ENCODE data around the gene CDYL2. TPM values are rescaled to one million over a fixed set of nuclear protein-coding genes. Genes with fewer than 3 reads are reported as not detected.

Gene CDYL2
- total and polyA plus RNA-seq, 2 experiments from 2014 or later: 7.4 to 12.2 TPM

GRCh38 chr16:80682421-80683070, 121.9 kb downstream of the CDYL2 start:
- peaks cover 7% of the 10 kb centered on the region for H3K4me1 ChIP-seq (ENCODE audit: insufficient read depth)
- peak overlapping the region; percentile 84 for H3K27ac ChIP-seq
- H3K9me3 ChIP-seq (ENCODE audit: low read depth): no peaks in the 10 kb centered on the region
- TF ChIP-seq EZH2phosphoT487 (IDR thresholded peaks at IDR 0.05; ENCODE audit: low read depth, severe bottlenecking, unreplicated experiment) (no peak), EZH2 (IDR thresholded peaks at IDR 0.05; ENCODE audit: borderline replicate concordance) (no peak)
- TF ChIP-seq, protein P1, sequence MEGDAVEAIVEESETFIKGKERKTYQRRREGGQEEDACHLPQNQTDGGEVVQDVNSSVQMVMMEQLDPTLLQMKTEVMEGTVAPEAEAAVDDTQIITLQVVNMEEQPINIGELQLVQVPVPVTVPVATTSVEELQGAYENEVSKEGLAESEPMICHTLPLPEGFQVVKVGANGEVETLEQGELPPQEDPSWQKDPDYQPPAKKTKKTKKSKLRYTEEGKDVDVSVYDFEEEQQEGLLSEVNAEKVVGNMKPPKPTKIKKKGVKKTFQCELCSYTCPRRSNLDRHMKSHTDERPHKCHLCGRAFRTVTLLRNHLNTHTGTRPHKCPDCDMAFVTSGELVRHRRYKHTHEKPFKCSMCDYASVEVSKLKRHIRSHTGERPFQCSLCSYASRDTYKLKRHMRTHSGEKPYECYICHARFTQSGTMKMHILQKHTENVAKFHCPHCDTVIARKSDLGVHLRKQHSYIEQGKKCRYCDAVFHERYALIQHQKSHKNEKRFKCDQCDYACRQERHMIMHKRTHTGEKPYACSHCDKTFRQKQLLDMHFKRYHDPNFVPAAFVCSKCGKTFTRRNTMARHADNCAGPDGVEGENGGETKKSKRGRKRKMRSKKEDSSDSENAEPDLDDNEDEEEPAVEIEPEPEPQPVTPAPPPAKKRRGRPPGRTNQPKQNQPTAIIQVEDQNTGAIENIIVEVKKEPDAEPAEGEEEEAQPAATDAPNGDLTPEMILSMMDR (IDR thresholded peaks at IDR 0.05; ENCODE audit: poor library complexity): no peak
- no peaks in the 10 kb centered on the region for H4K20me1 ChIP-seq (ENCODE audit: insufficient read depth, poor library complexity, severe bottlenecking)
- H3K4me3 ChIP-seq: no peak overlapping the region
- peak; percentile 54 for DNase-seq (ENCODE audit: low spot score)
- no peaks in the 10 kb centered on the region for H3K79me2 ChIP-seq
- no peaks in the 10 kb centered on the region for H3K9me2 ChIP-seq (replicated peaks; ENCODE audit: insufficient read depth)
- WGBS (ENCODE audit: low lambda C conversion rate, missing lambda C conversion rate): 74% methylated on average over 18 of the region's 18 CpGs
- no peak overlapping the region for H2AFZ ChIP-seq
- peak overlapping the region; percentile 41 for H3K4me2 ChIP-seq
- no peaks in the 10 kb centered on the region for H3K27me3 ChIP-seq
- H3K36me3 ChIP-seq (replicated peaks; ENCODE audit: insufficient read depth, low read depth): no peaks in the 10 kb centered on the region

DNA sequence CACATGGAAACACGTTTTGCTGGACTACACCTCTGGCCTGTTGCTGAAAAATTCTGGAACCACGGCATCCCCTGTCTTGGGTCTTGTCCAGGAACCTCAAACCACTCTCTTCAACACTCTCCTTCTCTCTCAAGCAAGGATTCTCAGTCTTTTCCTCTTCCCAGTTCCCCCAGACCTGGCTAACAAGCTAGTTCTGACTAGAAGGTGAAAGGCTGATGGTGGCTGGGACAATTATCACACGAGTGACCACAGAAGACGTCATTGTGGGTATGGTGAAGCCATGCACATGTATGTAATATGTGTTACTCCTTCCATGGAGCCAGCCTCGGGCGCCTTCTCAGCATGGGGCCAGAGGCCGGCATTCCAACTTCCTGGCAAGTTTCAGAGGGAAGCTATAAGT, 123.0 kb downstream of the CDYL2 start:
- Histone ChIP-seq H3K27ac (peak overlapping the region; percentile 84), H3K27me3 (no peaks in the 10 kb centered on the region), H3K36me3 (replicated peaks; ENCODE audit: insufficient read depth, low read depth) (no peaks in the 10 kb centered on the region), H3K4me1 (ENCODE audit: insufficient read depth) (no peaks in the 10 kb centered on the region), H3K4me2 (no peak overlapping the region), H4K20me1 (ENCODE audit: insufficient read depth, poor library complexity, severe bottlenecking) (no peaks in the 10 kb centered on the region), H3K9me2 (replicated peaks; ENCODE audit: insufficient read depth) (no peaks in the 10 kb centered on the region), H3K79me2 (peaks cover 3% of the 10 kb centered on the region), H3K4me3 (no peak overlapping the region), H2AFZ (no peak overlapping the region), H3K9me3 (ENCODE audit: low read depth) (no peaks in the 10 kb centered on the region)
- no peak for DNase-seq (ENCODE audit: low spot score)
- WGBS (ENCODE audit: low lambda C conversion rate, missing lambda C conversion rate): 86% methylated on average over 7 of the region's 7 CpGs
- TF ChIP-seq EZH2 (IDR thresholded peaks at IDR 0.05; ENCODE audit: borderline replicate concordance) (no peak), EZH2phosphoT487 (IDR thresholded peaks at IDR 0.05; ENCODE audit: low read depth, severe bottlenecking, unreplicated experiment) (no peak)
- TF ChIP-seq, protein P1 (IDR thresholded peaks at IDR 0.05; ENCODE audit: poor library complexity): no peak

- no peaks in the 10 kb centered on the region for H3K4me1 ChIP-seq (ENCODE audit: insufficient read depth)
- H3K36me3 ChIP-seq (replicated peaks; ENCODE audit: insufficient read depth, low read depth): no peaks in the 10 kb centered on the region
- peaks cover 5% of the 10 kb centered on the region for H3K79me2 ChIP-seq
- H3K4me3 ChIP-seq: no peak overlapping the region
- TF ChIP-seq, protein P1 (IDR thresholded peaks at IDR 0.05; ENCODE audit: poor library complexity): no peak
- TF ChIP-seq EZH2 (IDR thresholded peaks at IDR 0.05; ENCODE audit: borderline replicate concordance) (no peak), EZH2phosphoT487 (IDR thresholded peaks at IDR 0.05; ENCODE audit: low read depth, severe bottlenecking, unreplicated experiment) (no peak)
- no peaks in the 10 kb centered on the region for H3K9me2 ChIP-seq (replicated peaks; ENCODE audit: insufficient read depth)
- H3K9me3 ChIP-seq (ENCODE audit: low read depth): no peaks in the 10 kb centered on the region
- 95% methylated on average over 6 of the region's 6 CpGs for WGBS (ENCODE audit: low lambda C conversion rate, missing lambda C conversion rate)
- no peak overlapping the region for H2AFZ ChIP-seq
- no peak overlapping the region for H3K27ac ChIP-seq
- DNase-seq (ENCODE audit: low spot score): no peak
- H3K27me3 ChIP-seq: no peaks in the 10 kb centered on the region
- H3K4me2 ChIP-seq: no peak overlapping the region
- no peaks in the 10 kb centered on the region for H4K20me1 ChIP-seq (ENCODE audit: insufficient read depth, poor library complexity, severe bottlenecking)
Measured at GRCh38 chr16:80680839-80681238, 123.6 kb downstream of the CDYL2 start.

All from hepatocyte (in vitro differentiated cells).